Memory B cell (primary cell): ENCODE data around the gene CABP1.

Experiments
- ATAC-seq: fragments of 150-1000 bp; cut with Tn5 transposase; 2 replicates; pipeline ENCODE4 v1.10.0; 2021; ENCODE audit warnings: low read depth, mild to moderate bottlenecking, moderate library complexity
- DNase-seq, 2 donors: peaks; one replicate each; pipeline ENCODE4 v3.0.0; 2022; ENCODE audit warnings: low spot score in 2 of 2
- H3K27ac Mint-ChIP-seq: one replicate; pipeline ENCODE4 v1.8.0; 2022; ENCODE audit warnings: mild to moderate bottlenecking, moderate library complexity, mixed read lengths
- H3K27me3 Mint-ChIP-seq: one replicate; pipeline ENCODE4 v1.8.0; 2022; ENCODE audit warnings: mixed read lengths
- H3K36me3 Mint-ChIP-seq: one replicate; pipeline ENCODE4 v1.8.0; 2022; ENCODE audit warnings: mild to moderate bottlenecking, mixed read lengths
- H3K4me1 Mint-ChIP-seq: one replicate; pipeline ENCODE4 v1.8.0; 2022; ENCODE audit warnings: mixed read lengths
- H3K4me3 Mint-ChIP-seq: one replicate; pipeline ENCODE4 v1.8.0; 2022; ENCODE audit warnings: mild to moderate bottlenecking, moderate library complexity, mixed read lengths
- H3K9me3 Mint-ChIP-seq: one replicate; pipeline ENCODE4 v1.8.0; 2022; ENCODE audit warnings: mixed read lengths

CABP1 gene

GRCh38 chr12:120687578-120688289 lies 47.3 kb downstream of the CABP1 start:
- H3K36me3 Mint-ChIP-seq: peaks cover 3% of the 10 kb centered on the region
- peak overlapping the region; percentile 86 for H3K4me3 Mint-ChIP-seq
- DNase-seq (no peak), ATAC-seq (no peak)
- no peaks in the 10 kb centered on the region for H3K9me3 Mint-ChIP-seq
- no peaks in the 10 kb centered on the region for H3K27me3 Mint-ChIP-seq
- H3K4me1 Mint-ChIP-seq: peaks cover 27% of the 10 kb centered on the region
- H3K27ac Mint-ChIP-seq: peak overlapping the region; percentile 11

- Mint-ChIP-seq H3K27ac (no peak overlapping the region), H3K9me3 (no peaks in the 10 kb centered on the region), H3K4me1 (peaks cover 27% of the 10 kb centered on the region), H3K27me3 (no peaks in the 10 kb centered on the region), H3K4me3 (peak overlapping the region; percentile 86), H3K36me3 (peaks cover 4% of the 10 kb centered on the region)
- DNase-seq: no peak
- ATAC-seq: no peak
Measured at GRCh38 chr12:120688527-120689071, 48.2 kb downstream of the CABP1 start.

GRCh38 chr12:120689397-120690082 lies 49.1 kb downstream of the CABP1 start:
- Mint-ChIP-seq H3K27me3 (no peaks in the 10 kb centered on the region), H3K36me3 (peaks cover 8% of the 10 kb centered on the region), H3K4me3 (no peak overlapping the region), H3K9me3 (no peaks in the 10 kb centered on the region), H3K4me1 (peaks cover 27% of the 10 kb centered on the region), H3K27ac (no peak overlapping the region)
- ATAC-seq: no peak
- DNase-seq: no peak

- Mint-ChIP-seq H3K4me1 (peaks cover 27% of the 10 kb centered on the region), H3K27me3 (no peaks in the 10 kb centered on the region), H3K27ac (no peak overlapping the region), H3K4me3 (no peak overlapping the region), H3K36me3 (peaks cover 12% of the 10 kb centered on the region), H3K9me3 (no peaks in the 10 kb centered on the region)
- no peak for DNase-seq
- ATAC-seq: no peak
Measured at GRCh38 chr12:120690083-120690450, 49.6 kb downstream of the CABP1 start.

- H3K9me3 Mint-ChIP-seq: no peaks in the 10 kb centered on the region
- H3K36me3 Mint-ChIP-seq: peaks cover 17% of the 10 kb centered on the region
- H3K27ac Mint-ChIP-seq: no peak overlapping the region
- peaks cover 27% of the 10 kb centered on the region for H3K4me1 Mint-ChIP-seq
- DNase-seq (no peak), ATAC-seq (no peak)
- no peaks in the 10 kb centered on the region for H3K27me3 Mint-ChIP-seq
- no peak overlapping the region for H3K4me3 Mint-ChIP-seq
Measured at GRCh38 chr12:120690978-120691377, 50.6 kb downstream of the CABP1 start.

DNA sequence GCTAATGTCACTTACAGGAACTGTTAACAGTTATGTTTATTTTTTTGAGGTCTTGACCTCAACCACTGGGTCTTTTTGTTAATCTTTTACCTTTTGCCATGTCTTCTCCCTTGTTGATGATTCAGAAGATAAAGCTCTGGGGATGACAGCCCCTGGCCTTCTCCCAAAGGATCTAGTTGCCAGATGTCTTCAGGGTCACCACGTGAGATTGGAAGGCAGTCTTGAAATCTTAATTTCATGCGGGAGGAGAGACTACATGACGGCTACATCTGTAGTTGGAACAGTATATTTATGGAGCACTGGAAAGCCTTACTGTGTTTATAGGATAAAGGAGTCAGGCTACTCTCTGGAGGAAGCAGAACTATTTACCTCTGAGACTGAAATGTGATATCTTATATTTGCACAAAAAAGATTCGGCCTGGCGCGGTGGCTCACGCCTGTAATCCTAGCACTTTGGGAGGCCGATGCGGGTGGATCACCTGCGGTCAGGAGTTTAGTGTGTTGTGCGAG lies 52.2 kb downstream of the CABP1 start:
- H3K36me3 Mint-ChIP-seq: peaks cover 30% of the 10 kb centered on the region
- no peaks in the 10 kb centered on the region for H3K9me3 Mint-ChIP-seq
- H3K27ac Mint-ChIP-seq: no peak overlapping the region
- DNase-seq (no peak), ATAC-seq (no peak)
- peaks cover 27% of the 10 kb centered on the region for H3K4me1 Mint-ChIP-seq
- H3K4me3 Mint-ChIP-seq: no peak overlapping the region
- no peaks in the 10 kb centered on the region for H3K27me3 Mint-ChIP-seq

DNA sequence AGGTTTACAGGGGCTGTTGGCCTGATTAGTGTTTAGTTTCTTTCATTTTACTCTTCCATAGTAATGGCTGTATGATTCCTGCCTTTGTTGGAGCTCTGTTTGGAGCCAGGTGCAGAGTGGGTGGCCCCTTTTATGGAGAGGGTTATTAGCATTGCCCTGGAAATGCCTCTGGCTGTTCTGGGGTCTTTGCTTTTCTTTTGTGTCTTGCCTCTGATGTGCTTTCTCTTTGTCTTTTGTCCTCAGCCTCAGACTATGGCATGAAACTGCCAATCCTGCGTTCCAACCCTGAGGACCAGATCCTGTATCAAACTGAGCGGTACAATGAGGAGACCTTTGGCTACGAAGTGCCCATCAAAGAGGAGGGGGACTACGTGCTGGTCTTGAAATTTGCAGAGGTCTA lies 53.4 kb downstream of the CABP1 start:
- Mint-ChIP-seq H3K27ac (no peak overlapping the region), H3K9me3 (no peaks in the 10 kb centered on the region), H3K4me1 (peaks cover 16% of the 10 kb centered on the region), H3K27me3 (no peaks in the 10 kb centered on the region), H3K36me3 (peaks cover 31% of the 10 kb centered on the region), H3K4me3 (no peak overlapping the region)
- no peak for DNase-seq
- ATAC-seq: no peak

- H3K4me3 Mint-ChIP-seq: no peak overlapping the region
- ATAC-seq (no peak), DNase-seq (no peak)
- no peak overlapping the region for H3K27ac Mint-ChIP-seq
- no peaks in the 10 kb centered on the region for H3K27me3 Mint-ChIP-seq
- peaks cover 6% of the 10 kb centered on the region for H3K4me1 Mint-ChIP-seq
- peaks cover 37% of the 10 kb centered on the region for H3K36me3 Mint-ChIP-seq
- H3K9me3 Mint-ChIP-seq: no peaks in the 10 kb centered on the region
Measured at GRCh38 chr12:120696626-120697025, 56.2 kb downstream of the CABP1 start.

DNA sequence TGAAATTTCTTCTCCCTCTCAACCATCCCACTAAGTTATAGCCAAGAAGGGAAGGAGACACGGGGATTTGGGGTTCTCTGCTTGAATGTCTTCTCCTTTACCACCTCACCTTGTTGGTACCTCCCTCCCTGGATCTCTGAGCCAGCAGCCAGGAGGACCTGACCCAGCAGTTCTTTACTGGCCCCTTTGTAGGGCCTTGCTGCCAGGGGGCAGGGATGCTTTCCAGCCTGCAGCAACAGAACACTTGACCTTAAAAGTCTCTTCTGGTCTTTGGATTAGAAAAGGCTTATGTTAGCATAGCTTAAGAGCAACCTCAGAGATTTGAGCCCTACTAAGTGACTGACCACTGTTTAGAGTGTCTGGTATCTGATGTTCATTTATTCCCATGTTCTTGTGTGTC lies 56.9 kb downstream of the CABP1 start:
- Mint-ChIP-seq H3K9me3 (no peaks in the 10 kb centered on the region), H3K4me1 (peaks cover 2% of the 10 kb centered on the region), H3K4me3 (no peak overlapping the region), H3K27ac (no peak overlapping the region), H3K36me3 (peaks cover 40% of the 10 kb centered on the region), H3K27me3 (no peaks in the 10 kb centered on the region)
- DNase-seq (no peak), ATAC-seq (no peak)

GRCh38 chr12:120698665-120699064 lies 58.2 kb downstream of the CABP1 start:
- peaks cover 41% of the 10 kb centered on the region for H3K36me3 Mint-ChIP-seq
- no peak overlapping the region for H3K4me3 Mint-ChIP-seq
- H3K27ac Mint-ChIP-seq: no peak overlapping the region
- no peaks in the 10 kb centered on the region for H3K9me3 Mint-ChIP-seq
- no peak for DNase-seq
- no peaks in the 10 kb centered on the region for H3K4me1 Mint-ChIP-seq
- no peak for ATAC-seq
- no peaks in the 10 kb centered on the region for H3K27me3 Mint-ChIP-seq

DNA sequence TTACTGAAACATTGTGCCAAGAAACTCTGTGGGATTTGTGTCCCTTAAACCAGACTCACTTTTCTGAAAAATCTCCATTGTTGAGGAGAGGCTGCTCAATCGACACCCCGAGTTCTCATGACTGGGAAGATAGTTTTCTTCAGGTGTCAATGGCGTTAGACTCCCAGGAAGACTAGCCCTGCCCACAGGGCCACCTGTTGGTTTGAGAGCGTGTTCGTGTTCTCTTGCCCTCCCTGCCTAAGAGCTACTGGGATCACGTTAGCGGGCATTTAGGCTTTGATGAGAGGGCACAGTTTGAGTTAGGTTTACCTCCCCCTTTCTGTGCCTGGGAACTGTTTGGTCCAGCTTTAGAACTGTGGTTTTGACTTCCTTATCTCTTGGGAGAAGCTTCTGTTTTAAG lies 59.1 kb downstream of the CABP1 start:
- H3K27ac Mint-ChIP-seq: no peak overlapping the region
- no peak overlapping the region for H3K4me3 Mint-ChIP-seq
- DNase-seq (no peak), ATAC-seq (no peak)
- H3K27me3 Mint-ChIP-seq: no peaks in the 10 kb centered on the region
- H3K4me1 Mint-ChIP-seq: no peaks in the 10 kb centered on the region
- peaks cover 38% of the 10 kb centered on the region for H3K36me3 Mint-ChIP-seq
- H3K9me3 Mint-ChIP-seq: no peaks in the 10 kb centered on the region

DNA sequence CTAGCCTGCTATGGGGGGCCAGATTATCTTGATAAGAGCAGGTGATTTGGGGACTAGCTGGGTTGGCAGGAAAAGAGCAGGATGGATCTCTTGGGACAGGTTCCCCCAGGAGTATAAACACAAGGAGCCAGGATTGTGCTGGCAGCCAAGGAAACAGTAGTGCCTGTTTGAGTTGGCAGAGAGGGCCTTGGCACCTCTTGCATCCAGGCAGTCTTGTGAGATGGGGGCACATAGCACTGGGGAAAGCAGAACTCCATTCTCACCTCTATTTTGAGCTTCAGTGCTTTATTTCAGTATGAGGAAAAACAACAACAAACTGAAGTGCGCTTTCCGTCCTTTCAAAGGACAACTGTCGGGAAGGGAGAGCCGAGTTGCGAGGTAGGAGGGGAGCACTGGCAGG lies 60.5 kb downstream of the CABP1 start:
- H3K4me1 Mint-ChIP-seq: no peaks in the 10 kb centered on the region
- peaks cover 28% of the 10 kb centered on the region for H3K36me3 Mint-ChIP-seq
- no peak overlapping the region for H3K4me3 Mint-ChIP-seq
- DNase-seq: no peak
- H3K27ac Mint-ChIP-seq: no peak overlapping the region
- no peak for ATAC-seq
- H3K27me3 Mint-ChIP-seq: no peaks in the 10 kb centered on the region
- no peaks in the 10 kb centered on the region for H3K9me3 Mint-ChIP-seq

DNA sequence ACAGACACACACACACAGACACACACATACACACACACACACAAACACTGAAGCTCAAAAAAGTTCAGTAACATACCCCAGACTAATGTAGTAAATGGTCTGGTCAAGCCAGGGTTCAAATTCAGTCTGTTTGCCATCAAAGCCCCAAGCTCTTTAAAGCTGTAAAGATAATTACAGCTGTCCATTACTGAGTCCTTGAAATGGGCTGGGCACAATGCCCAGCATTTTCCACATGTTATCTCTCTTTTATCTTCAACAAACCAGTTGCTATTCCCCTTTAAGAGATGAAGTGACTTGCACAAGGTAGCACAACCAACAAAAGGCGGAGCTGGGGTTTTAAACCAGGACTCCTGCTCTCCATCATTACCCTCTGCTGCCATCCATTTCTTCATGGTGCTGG lies 62.2 kb downstream of the CABP1 start:
- ATAC-seq (no peak), DNase-seq (no peak)
- peaks cover 15% of the 10 kb centered on the region for H3K36me3 Mint-ChIP-seq

GRCh38 chr12:120703311-120703942 lies 63.0 kb downstream of the CABP1 start:
- Mint-ChIP-seq H3K36me3 (peaks cover 15% of the 10 kb centered on the region), H3K4me1 (no peaks in the 10 kb centered on the region), H3K27me3 (no peaks in the 10 kb centered on the region), H3K4me3 (no peak overlapping the region), H3K27ac (no peak overlapping the region), H3K9me3 (no peaks in the 10 kb centered on the region)
- DNase-seq: no peak
- ATAC-seq: no peak

More for the DNA sequence above, 62.2 kb downstream of the CABP1 start:
- Mint-ChIP-seq H3K9me3 (no peaks in the 10 kb centered on the region), H3K4me1 (no peaks in the 10 kb centered on the region), H3K27me3 (no peaks in the 10 kb centered on the region), H3K27ac (no peak overlapping the region), H3K4me3 (no peak overlapping the region)
